ENCODE results near the gene IQSEC1. TPM values are rescaled to one million over a fixed set of nuclear protein-coding genes. Genes with fewer than 3 reads are reported as not detected.

IQSEC1 gene
- total and polyA plus RNA-seq, 9 of the 15 experiments (the other 6 are each of a cell fraction or from before 2014, with no cell fraction given), result 0.56 to 39.0 (median 6.8) TPM

- no peak for TF ChIP-seq NFIX (CRISPR knock-in tag; IDR thresholded peaks at IDR 0.05; ENCODE audit: low read depth)
- no peak for TF ChIP-seq C11orf30 (IDR thresholded peaks at IDR 0.05; ENCODE audit: low read depth)
- TF ChIP-seq ZNF766 (CRISPR knock-in tag; conservative IDR thresholded peaks at IDR 0.05), result 0 out of 2 replicates have a peak, but pooled peaks have one; percentile 34
- no peak for TF ChIP-seq TRIM24 (IDR thresholded peaks at IDR 0.05)
- TF ChIP-seq DIDO1 (tag; IDR thresholded peaks at IDR 0.05; ENCODE audit: low read depth), result no peak
- no peak for TF ChIP-seq ZNF212 (CRISPR knock-in tag; IDR thresholded peaks at IDR 0.05)
- no peak for TF ChIP-seq E2F3 (CRISPR knock-in tag; IDR thresholded peaks at IDR 0.05)
- TF ChIP-seq STAT5B (CRISPR knock-in tag; IDR thresholded peaks at IDR 0.05), result no peak
- TF ChIP-seq NR2F6 (CRISPR knock-in tag; IDR thresholded peaks at IDR 0.05), result no peak
- TF ChIP-seq ZKSCAN1 (IDR thresholded peaks at IDR 0.05; ENCODE audit: low read depth, low read length), result no peak
- TF ChIP-seq MTA1 (IDR thresholded peaks at IDR 0.05; ENCODE audit: borderline replicate concordance), result no peak
- TF ChIP-seq ZNF146 (CRISPR knock-in tag; IDR thresholded peaks at IDR 0.05; ENCODE audit: unreplicated experiment), result no peak
- TF ChIP-seq MYBL2 (IDR thresholded peaks at IDR 0.05; ENCODE audit: low read depth), result no peak
- TF ChIP-seq MYBL2 (CRISPR knock-in tag; IDR thresholded peaks at IDR 0.05; ENCODE audit: borderline replicate concordance), result no peak
- no peak for TF ChIP-seq ZNF217 (CRISPR knock-in tag; IDR thresholded peaks at IDR 0.05)
- no peak for TF ChIP-seq RBM22 (IDR thresholded peaks at IDR 0.05; ENCODE audit: low read depth, low read length, poor library complexity, severe bottlenecking)
- TF ChIP-seq ZNF586 (CRISPR knock-in tag; conservative IDR thresholded peaks at IDR 0.05), result 0 out of 2 replicates have a peak, but pooled peaks have one; percentile 49
- TF ChIP-seq SRSF1 (IDR thresholded peaks at IDR 0.05; ENCODE audit: low read depth, low read length), result no peak
- no peak for TF ChIP-seq EP400 (IDR thresholded peaks at IDR 0.05)
- TF ChIP-seq PHB (CRISPR knock-in tag; IDR thresholded peaks at IDR 0.05), result no peak
- no peak for TF ChIP-seq ZNF77 (CRISPR knock-in tag; IDR thresholded peaks at IDR 0.05)
- TF ChIP-seq SP2 (IDR thresholded peaks at IDR 0.05; ENCODE audit: extremely low read depth, low read depth, low read length, poor library complexity, severe bottlenecking), result no peak
- TF ChIP-seq POLR3A (IDR thresholded peaks at IDR 0.05; ENCODE audit: borderline replicate concordance, extremely low read depth, insufficient read depth, insufficient read length), result no peak
- no peak for TF ChIP-seq ZNF655 (CRISPR knock-in tag; IDR thresholded peaks at IDR 0.05)
- TF ChIP-seq SOX6 (IDR thresholded peaks at IDR 0.05), result no peak
- peak; percentile 56 for TF ChIP-seq JUND (IDR thresholded peaks at IDR 0.05; ENCODE audit: borderline replicate concordance, low read depth, low read length)
- no peak for TF ChIP-seq JUND (tag; IDR thresholded peaks at IDR 0.05; ENCODE audit: borderline replicate concordance, low read depth, low read length)
- no peak for TF ChIP-seq BACH1 (tag; IDR thresholded peaks at IDR 0.05)
- no peak for TF ChIP-seq SMAD1 (IDR thresholded peaks at IDR 0.05; ENCODE audit: low read depth, low read length, partially characterized antibody)
- TF ChIP-seq, protein P1, sequence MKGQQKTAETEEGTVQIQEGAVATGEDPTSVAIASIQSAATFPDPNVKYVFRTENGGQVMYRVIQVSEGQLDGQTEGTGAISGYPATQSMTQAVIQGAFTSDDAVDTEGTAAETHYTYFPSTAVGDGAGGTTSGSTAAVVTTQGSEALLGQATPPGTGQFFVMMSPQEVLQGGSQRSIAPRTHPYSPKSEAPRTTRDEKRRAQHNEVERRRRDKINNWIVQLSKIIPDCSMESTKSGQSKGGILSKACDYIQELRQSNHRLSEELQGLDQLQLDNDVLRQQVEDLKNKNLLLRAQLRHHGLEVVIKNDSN (CRISPR knock-in tag; IDR thresholded peaks at IDR 0.05), result no peak
- no peak for TF ChIP-seq POLR3G (IDR thresholded peaks at IDR 0.05; ENCODE audit: extremely low read depth, insufficient read length, insufficient replicate concordance)
- TF ChIP-seq DNMT1 (IDR thresholded peaks at IDR 0.05), result no peak
Observed at GRCh38 chr3:13011573-13012220, 61.5 kb downstream of the IQSEC1 start (continued).
